ENCODE data around the gene PGD.
"Not testable (repeated sequence)": the region's sequence is repeated elsewhere in the genome, so short reads cannot be mapped to it uniquely, and the experiment has no call there.

Gene PGD

DNA sequence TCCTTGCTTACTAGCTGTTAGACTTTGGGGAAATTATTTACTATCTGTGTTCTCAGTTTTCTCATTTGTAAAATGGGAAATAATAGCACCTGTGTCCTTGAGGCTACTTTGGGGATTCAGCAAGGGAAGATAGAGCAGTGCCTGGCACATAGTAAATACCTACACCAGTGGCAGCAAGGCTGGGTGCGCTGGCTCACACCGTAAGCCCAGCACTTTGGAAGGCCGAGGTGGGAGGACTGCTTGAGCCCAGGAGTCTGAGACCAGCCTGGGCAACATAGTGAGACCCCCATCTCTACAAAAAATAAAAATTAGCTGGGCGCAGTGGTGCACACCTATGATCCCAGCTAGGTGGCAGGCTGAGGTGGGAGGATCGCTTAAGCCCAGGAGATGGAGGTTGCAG is 22.8 kb downstream of the PGD start:
- Histone ChIP-seq H3K4me1 (ENCODE audit: low read depth, poor library complexity, severe bottlenecking) (no peaks in the 10 kb centered on the region), H4K20me1 (ENCODE audit: insufficient read depth) (no peaks in the 10 kb centered on the region), H3K27me3 (ENCODE audit: insufficient read depth, low read depth) (no peaks in the 10 kb centered on the region), H3K36me3 (ENCODE audit: insufficient read depth) (peaks cover 23% of the 10 kb centered on the region; the same call in 1 of the 2 replicates), H2AFZ (ENCODE audit: low read depth) (no peak overlapping the region), H3K9ac (no peak overlapping the region), H3K4me2 (no peak overlapping the region), H3K79me2 (ENCODE audit: insufficient read depth, low read depth) (no peaks in the 10 kb centered on the region), H3K4me3 (IDR thresholded peaks at IDR 0.05; ENCODE audit: insufficient read depth, low read depth, low read length) (no peak overlapping the region), H3K27ac (no peak overlapping the region)
- TF ChIP-seq, protein P1, sequence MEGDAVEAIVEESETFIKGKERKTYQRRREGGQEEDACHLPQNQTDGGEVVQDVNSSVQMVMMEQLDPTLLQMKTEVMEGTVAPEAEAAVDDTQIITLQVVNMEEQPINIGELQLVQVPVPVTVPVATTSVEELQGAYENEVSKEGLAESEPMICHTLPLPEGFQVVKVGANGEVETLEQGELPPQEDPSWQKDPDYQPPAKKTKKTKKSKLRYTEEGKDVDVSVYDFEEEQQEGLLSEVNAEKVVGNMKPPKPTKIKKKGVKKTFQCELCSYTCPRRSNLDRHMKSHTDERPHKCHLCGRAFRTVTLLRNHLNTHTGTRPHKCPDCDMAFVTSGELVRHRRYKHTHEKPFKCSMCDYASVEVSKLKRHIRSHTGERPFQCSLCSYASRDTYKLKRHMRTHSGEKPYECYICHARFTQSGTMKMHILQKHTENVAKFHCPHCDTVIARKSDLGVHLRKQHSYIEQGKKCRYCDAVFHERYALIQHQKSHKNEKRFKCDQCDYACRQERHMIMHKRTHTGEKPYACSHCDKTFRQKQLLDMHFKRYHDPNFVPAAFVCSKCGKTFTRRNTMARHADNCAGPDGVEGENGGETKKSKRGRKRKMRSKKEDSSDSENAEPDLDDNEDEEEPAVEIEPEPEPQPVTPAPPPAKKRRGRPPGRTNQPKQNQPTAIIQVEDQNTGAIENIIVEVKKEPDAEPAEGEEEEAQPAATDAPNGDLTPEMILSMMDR (conservative IDR thresholded peaks at IDR 0.05; ENCODE audit: low read depth, low read length): no peak

DNA sequence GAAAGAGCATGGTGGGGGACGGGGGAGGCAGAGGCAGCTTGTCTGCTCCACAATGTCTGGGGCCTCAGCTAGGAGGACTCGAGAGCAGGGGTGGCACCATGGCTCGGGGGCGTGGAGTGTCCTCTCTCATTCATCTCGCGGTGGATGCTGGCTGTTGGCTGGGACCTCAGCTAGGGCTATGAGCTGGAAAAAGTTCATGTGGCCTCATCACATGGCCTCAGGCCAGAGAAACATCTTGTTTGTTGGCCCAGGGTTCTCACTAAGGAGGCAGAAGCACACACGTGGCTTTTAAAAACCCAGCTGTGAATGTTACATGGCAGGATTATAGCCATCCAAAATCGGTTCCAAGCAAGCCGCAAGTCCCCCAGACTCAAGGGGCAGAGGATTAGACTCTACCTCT is 25.2 kb downstream of the PGD start:
- H3K36me3 ChIP-seq (ENCODE audit: insufficient read depth): peaks cover 7% of the 10 kb centered on the region; the same call in 1 of the 2 replicates
- H3K9ac ChIP-seq: no peak overlapping the region
- TF ChIP-seq, protein P1 (conservative IDR thresholded peaks at IDR 0.05; ENCODE audit: low read depth, low read length): no peak
- no peaks in the 10 kb centered on the region for H4K20me1 ChIP-seq (ENCODE audit: insufficient read depth)
- no peak overlapping the region for H3K27ac ChIP-seq
- H3K4me2 ChIP-seq: no peak overlapping the region
- no peaks in the 10 kb centered on the region for H3K79me2 ChIP-seq (ENCODE audit: insufficient read depth, low read depth)
- H3K4me1 ChIP-seq (ENCODE audit: low read depth, poor library complexity, severe bottlenecking): peaks cover 8% of the 10 kb centered on the region
- H2AFZ ChIP-seq (ENCODE audit: low read depth): no peak overlapping the region
- no peaks in the 10 kb centered on the region for H3K27me3 ChIP-seq (ENCODE audit: insufficient read depth, low read depth)
- no peak overlapping the region for H3K4me3 ChIP-seq (IDR thresholded peaks at IDR 0.05; ENCODE audit: insufficient read depth, low read depth, low read length)

DNA sequence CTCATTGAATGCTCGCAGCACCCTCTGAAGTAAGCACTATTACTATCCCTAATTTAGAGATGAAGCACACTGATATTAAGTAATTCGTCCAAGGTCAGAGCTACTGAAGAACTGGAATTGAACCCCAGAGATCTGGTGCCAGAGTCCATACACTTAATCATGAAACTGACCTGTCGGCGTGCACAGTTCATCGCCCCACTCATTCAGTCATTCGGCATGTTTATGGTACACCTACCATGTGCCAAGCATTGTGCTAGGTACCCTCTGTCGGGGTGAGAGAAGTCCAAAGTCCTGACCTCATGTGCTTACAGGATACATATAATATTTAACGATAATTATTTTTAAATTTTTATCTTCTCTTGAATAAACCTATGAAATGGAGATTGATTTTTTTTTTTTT is 25.8 kb downstream of the PGD start:
- Histone ChIP-seq H3K4me1 (ENCODE audit: low read depth, poor library complexity, severe bottlenecking) (peaks cover 8% of the 10 kb centered on the region), H3K27me3 (ENCODE audit: insufficient read depth, low read depth) (no peaks in the 10 kb centered on the region), H3K4me3 (IDR thresholded peaks at IDR 0.05; ENCODE audit: insufficient read depth, low read depth, low read length) (no peak overlapping the region), H4K20me1 (ENCODE audit: insufficient read depth) (no peaks in the 10 kb centered on the region), H3K4me2 (no peak overlapping the region), H3K9ac (no peak overlapping the region), H3K36me3 (ENCODE audit: insufficient read depth) (peaks cover under 1% of the 10 kb centered on the region; the same call in 1 of the 2 replicates), H3K27ac (no peak overlapping the region), H2AFZ (ENCODE audit: low read depth) (no peak overlapping the region), H3K79me2 (ENCODE audit: insufficient read depth, low read depth) (no peaks in the 10 kb centered on the region)
- TF ChIP-seq, protein P1 (conservative IDR thresholded peaks at IDR 0.05; ENCODE audit: low read depth, low read length): no peak

DNA sequence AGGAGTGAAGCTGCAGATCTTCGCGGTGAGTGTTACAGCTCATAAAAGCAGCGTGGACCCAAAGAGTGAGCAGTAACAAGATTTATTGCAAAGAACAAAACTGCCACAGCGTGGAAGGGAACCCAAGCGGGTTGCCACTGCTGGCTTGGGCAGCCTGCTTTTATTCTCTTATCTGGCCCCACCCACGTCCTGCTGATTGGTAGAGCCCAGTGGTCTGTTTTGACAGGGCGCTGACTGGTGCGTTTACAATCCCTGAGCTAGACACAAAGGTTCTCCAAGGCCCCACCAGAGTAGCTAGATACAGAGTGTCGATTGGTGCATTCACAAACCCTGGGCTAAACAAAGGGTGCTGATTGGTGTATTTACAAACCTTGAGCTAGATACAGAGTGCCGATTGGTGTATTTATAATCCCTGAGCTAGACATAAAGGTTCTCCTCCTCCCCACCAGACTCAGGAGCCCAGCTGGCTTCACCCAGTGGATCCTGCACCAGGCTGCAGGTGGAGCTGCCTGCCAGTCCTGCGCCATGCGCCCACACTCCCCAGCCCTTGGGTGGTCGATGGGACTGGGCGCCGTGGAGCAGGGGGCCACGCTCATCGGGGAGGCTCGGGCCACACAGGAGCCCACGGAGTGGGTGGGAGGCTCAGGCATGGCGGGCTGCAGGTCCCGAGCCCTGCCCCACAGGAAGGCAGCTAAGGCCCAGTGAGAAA is 27.1 kb downstream of the PGD start:
- not testable (repeated sequence) for H2AFZ ChIP-seq (ENCODE audit: low read depth); H3K4me2 ChIP-seq; H3K4me3 ChIP-seq (IDR thresholded peaks at IDR 0.05; ENCODE audit: insufficient read depth, low read depth, low read length); H3K27ac ChIP-seq; H4K20me1 ChIP-seq (ENCODE audit: insufficient read depth); H3K27me3 ChIP-seq (ENCODE audit: insufficient read depth, low read depth); H3K9ac ChIP-seq; H3K36me3 ChIP-seq (ENCODE audit: insufficient read depth); H3K79me2 ChIP-seq (ENCODE audit: insufficient read depth, low read depth)
- peaks cover 13% of the 10 kb centered on the region for H3K4me1 ChIP-seq (ENCODE audit: low read depth, poor library complexity, severe bottlenecking)

DNA sequence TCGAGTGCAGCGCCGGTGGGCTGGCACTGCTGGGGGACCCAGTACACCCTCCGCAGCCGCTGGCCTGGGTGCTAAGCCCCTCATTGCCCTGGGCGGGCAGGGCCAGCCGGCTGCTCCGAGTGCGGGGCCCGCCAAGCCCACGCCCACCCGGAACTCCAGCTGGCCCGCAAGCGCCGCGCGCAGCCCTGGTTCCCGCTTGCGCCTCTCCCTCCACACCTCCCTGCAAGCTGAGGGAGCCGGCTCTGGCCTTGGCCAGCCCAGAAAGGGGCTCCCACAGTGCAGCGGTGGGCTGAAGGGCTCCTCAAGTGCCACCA is 27.6 kb downstream of the PGD start:
- H3K27me3 ChIP-seq (ENCODE audit: insufficient read depth, low read depth); H3K79me2 ChIP-seq (ENCODE audit: insufficient read depth, low read depth); H3K4me3 ChIP-seq (IDR thresholded peaks at IDR 0.05; ENCODE audit: insufficient read depth, low read depth, low read length); H3K4me2 ChIP-seq; H3K27ac ChIP-seq; H2AFZ ChIP-seq (ENCODE audit: low read depth); H3K9ac ChIP-seq; H3K36me3 ChIP-seq (ENCODE audit: insufficient read depth); H4K20me1 ChIP-seq (ENCODE audit: insufficient read depth): not testable (repeated sequence)
- H3K4me1 ChIP-seq (ENCODE audit: low read depth, poor library complexity, severe bottlenecking): peaks cover 13% of the 10 kb centered on the region
